NAMALWA (cell line): ENCODE data around the gene PDS5A.
A peak's percentile ranks its signal among the peaks of the same experiment; 100 is the strongest.
"Not testable (repeated sequence)": the region's sequence is repeated elsewhere in the genome, so short reads cannot be mapped to it uniquely, and the experiment has no call there.

Experiments used
- DNase-seq: peaks from one replicate; pipeline ENCODE4 v3.0.0-alpha.2; 2015; ENCODE audit warnings: low spot score

The PDS5A gene

DNA sequence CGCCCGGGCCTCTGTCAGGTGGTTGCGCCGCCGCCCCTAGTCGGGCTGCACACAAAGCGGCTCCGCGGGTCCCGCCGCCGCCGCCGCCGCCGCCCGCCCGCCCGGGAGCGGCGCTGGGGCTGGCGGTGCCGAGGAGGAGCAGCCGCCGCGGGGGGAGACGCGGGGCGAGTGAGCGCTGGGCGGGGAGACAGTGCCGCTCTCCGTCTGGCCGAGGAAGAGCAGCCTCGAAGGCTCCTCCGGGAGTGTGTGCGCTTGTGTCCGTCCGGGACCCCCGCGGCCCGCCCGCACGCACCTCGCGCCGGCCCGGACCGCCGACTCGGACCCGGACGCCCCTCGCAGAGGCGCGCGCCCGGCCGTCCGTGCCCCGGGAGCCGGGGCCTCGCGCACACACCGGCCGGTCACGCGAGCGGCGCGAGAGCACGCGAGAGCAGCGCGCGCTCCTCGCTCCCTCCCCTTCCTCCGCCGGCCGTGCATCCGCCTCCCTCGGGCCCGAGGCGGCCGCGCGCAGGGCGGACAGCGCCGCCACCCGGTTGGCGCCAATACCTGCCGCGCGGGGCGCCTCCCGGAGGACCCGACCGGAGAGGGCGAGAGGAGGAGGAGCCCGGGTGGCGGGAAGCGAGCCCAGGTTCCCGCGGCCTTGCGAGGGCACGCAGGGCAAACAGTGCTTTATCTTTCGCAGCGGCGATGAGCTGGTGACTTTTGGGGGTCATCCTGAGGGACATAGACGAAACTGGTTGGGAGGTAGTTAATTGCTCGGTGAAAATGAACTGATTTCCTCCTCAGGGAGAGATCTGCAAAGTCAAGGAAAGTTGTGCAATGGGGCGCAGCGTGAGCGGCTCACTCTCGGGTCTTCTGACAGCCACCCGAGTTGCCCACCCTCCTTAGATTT lies at the start of gene PDS5A:
Gene PDS5A (minus strand): TSS at position 423 of the 889 bp plus-strand sequence. CDS start 1,334 bp downstream, outside the sequence.
- peak; percentile 96 for DNase-seq

DNA sequence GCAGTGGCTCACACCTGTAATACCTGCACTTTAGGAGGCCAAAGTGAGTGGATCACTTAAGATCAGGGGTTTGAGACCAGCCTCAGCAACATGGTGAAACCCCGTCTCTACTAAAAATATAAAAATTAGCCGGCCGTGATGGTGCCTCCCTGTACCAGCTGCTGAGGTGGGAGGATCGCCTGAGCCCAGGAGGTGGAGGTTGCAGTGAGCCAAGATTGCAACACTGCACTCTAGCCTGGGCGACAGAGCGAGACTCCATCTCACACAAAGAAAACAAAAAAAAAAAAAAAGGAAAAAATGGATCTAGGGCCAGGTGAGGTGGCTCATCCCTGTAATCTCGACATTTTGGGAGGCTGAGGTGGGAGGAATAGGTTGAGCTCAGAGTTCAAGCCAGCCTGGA lies 46.3 kb upstream of the PDS5A start:
- DNase-seq: not testable (repeated sequence)

- not testable (repeated sequence) for DNase-seq
Observed at GRCh38 chr4:40021116-40021515, 43.4 kb upstream of the PDS5A start.

- DNase-seq: no peak
Observed at GRCh38 chr4:40020221-40020620, 42.5 kb upstream of the PDS5A start.

GRCh38 chr4:40016007-40016406 lies 38.3 kb upstream of the PDS5A start:
- no peak for DNase-seq

DNA sequence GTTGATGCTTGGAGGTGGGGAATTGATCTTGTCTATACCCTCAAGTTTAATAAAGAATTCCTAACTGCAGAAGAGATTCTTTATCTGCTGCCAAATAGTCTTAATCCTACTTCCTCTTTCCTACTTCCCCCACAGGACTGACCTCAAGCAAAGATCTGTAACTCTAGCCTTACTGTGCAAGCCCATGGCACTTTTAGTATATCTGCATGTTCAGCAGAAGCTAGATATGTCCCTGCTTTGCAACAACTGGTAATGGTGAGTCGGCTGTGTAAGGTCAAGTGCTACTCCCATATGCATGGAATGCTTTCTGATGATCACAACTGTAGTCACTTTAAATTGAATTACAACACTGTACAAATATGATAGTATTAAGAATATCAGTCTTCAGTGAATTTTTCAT lies 26.3 kb upstream of the PDS5A start:
- DNase-seq: peak; percentile 37

DNA sequence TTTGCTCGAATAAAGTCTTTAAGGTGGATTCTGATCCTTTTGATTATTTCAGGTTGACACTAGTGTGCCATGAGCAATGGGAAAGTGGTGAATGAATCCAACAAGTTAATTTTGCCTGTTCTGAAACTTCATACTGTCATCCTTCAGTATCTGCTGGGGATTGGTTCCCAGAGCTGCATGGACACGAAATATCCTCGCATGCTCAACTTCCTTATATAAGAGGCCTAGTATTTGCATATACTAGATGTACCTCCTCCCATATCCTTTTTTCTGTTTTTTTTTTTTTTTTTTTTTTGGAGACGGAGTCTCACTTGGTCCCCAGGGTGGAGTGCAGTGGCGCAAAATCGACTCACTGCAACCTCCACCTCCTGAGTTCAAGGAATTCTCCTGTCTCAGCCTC lies 23.0 kb upstream of the PDS5A start:
- no peak for DNase-seq

- DNase-seq: no peak
Observed at GRCh38 chr4:39998659-39999345, 21.1 kb upstream of the PDS5A start.

- DNase-seq: no peak
Observed at GRCh38 chr4:39996811-39997210, 19.1 kb upstream of the PDS5A start.

DNA sequence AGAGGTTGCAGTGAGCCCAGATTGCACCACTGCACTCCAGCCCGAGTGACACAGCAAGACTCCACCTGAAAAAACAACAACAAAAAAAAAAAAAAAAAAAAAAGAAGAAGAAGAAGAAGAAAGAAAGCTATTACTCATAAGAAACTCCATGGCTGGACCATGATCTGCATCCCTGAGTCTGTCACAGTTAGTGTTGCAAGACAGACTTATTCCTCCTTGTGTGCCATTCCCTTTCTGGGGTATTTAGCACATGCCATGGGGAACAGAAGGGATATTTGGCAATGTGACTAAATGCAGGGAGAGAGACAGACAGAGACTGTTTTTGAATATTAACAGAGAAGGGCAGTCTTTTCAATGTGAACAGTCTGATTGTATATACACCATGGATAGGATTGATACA lies 16.7 kb upstream of the PDS5A start:
- no peak for DNase-seq

- not testable (repeated sequence) for DNase-seq
Observed at GRCh38 chr4:39989381-39989780, 11.7 kb upstream of the PDS5A start.

DNA sequence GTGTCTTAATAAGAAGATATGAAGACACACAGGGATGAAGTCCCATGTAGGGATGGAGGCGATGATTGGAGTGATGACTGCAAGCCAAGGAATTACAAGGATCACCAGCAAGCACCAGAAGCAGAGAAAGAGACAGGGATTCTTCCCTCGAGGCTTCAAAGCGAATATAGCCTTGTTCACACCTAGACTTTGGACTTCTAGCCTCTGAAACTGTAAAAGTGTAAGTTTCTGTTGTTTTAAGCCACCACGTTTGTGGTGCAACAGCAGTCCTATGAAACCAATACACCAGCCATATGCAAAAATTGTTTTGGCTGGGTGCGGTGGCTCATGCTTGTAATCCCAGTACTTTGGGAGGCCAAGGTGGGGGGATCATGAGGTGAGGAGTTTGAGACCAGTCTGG lies 9.8 kb upstream of the PDS5A start:
- no peak for DNase-seq

DNA sequence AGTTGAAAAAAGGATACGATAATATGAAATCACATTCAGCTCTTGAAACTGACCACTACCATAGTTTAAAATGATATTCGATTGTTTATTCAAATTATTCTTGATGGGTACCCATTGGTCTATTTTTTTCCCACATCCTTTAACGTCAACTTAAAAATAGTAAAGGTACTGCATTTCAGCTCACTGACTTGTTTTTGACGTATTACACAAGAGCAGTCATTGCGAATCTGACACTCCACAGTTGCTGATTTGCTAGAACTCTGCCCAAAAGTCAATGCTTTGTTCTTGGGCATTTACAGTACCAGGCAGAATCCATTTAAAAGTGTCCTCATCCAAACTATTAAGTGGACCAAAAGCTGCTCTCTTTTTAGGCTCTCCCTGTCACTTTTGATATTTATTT lies 1.2 kb upstream of the PDS5A start:
- DNase-seq: peak; percentile 25

GRCh38 chr4:39978378-39978775 lies 666 bp upstream of the PDS5A start:
- DNase-seq: no peak

GRCh38 chr4:39976945-39977488 lies 694 bp downstream of the PDS5A start:
- DNase-seq: peak; percentile 60

DNA sequence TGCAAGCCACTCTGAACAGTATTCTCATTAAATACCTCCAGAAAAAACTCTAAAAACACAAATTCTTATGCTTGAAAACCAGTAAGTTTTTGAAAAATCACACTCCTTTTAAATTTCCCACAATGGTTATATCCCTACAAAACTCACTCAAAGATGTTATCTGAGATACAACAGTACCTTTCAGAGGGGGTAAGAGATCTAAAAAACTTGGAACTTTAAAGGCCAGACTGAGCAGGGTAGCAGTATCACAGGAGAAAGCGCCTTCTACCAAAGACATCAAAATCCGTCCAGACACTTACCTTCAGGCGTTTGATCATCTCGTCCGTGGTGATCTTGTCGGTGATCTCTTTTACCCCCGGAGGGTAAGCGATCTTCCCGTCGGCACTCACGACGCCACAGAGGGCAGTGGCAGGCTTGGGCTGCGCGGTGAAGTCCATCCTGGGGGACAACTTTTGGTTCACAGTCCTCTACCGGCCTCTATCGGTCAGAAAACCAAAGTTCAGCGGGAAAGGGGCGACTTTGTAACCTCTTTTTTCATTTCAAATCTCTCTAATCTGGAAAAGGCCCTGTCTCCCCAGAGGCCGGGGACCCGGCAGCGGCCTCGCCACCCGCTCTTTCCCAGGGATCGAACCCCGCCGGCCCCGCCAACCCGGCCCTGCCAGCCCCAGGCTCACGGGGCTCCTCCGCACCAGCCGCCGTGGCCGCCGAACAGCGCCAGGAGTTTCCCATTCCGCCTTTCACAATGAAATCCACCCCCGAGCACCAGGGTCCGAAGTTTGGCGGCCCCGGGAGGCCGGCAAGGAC lies 1.4 kb downstream of the PDS5A start:
- DNase-seq: peak; percentile 86

DNA sequence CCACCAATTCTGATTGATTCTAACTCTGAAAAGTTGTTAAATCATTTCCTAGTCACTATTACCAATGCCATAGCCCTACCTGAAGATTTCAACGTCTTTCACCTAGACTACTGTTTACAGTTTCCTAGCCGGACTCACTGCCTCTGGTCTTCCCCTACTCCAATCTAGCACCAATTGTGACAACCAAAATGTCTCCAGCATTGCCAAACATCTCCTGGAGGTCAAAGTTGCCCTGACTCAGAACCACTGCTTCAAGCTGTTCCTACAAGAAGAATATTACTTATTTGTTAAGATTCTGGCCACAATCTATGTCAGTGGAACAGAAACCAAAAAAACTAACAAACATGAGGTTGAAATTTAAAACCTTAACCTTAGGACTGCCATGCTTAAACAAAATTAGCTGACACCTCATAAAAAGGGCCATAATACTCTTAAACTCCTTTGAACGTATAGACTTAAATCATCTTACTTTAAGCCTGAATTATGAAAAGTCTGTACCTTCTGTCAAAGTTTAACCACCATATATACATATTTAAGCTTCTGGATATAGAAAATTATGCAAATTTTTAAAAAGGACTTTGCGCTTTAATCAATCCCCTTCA lies 2.1 kb downstream of the PDS5A start:
- no peak for DNase-seq

DNA sequence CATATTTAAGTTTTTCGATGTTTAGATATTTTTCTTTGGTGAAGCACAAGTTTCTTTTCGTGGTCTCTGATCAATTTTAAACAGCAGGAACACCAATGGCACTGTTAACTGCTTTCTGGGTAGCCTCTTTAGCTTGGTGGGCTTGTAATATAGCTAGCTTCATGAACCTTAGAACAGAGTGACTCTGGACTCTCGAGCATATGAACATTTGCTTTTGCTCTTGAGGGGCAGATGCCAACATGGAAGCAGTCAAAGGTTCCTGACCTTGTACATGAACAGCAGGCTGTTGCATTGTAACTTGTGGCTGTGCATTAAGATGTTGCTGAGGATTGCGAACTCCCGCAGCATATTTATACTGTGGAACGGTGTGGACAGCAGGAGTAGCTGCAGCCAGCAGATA lies 4.7 kb downstream of the PDS5A start:
- not testable (repeated sequence) for DNase-seq

DNA sequence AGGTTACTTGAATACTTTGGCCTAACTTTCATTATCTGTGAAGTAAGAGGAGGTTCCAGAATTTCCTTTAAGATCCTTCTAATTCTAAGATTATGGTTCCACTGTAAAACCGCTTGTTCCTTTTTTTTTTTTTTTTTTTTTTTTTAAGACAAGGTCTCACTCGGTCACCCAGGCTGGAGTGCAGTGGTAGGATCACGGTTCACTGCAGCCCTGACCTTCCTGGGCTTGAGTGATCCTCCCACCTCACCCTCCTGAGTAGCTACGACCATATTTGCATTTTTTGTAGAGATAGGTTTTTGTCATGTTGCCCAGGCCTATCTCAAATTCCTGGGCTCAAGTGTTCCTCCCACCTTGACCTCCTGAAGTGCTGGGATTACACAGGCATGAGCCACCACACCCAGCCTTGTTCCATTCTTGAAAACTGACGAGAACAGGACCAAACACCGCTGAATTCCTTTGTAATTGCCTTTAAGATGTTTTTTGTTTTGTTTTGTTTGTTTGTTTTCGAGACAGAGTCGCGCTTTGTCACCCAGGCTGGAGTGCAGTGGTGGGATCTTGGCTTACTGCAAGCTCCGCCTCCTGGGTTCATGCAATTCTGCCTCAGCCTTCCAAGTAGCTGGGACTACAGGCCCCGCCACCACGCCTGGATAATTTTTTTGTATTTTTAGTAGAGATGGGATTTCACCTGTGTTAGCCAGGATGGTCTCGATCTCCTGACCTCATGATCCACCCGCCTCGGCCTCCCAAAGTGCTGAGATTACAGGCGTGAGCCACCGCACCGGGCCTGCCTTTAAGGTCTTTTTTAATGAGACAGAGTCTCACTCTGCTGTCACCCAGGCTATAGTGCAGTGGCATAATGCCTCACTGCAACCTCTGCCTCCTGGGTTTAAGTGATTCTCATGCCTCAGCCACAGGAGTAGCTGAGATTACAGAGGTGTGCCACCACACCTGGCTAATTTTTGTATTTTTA lies 6.8 kb downstream of the PDS5A start:
- peak; percentile 67 for DNase-seq

DNA sequence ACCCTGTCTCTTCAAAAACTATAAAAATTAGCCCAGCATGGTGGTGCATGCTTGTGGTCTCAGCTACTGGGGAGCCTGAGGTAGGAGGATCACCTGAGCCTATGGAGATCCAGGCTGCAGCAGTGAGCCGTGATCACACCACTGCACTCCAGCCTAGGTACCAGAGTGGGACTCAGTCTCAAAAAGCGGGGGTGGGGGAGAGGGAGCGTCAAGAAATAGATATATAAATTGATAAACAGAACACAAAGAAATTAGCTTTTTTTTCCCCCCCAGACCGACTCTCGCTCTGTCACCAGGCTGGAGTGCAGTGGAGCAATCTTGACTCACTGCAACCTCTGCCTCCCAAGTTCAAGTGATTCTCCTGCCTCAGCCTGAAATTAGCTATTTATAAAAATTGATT lies 14.1 kb downstream of the PDS5A start:
- no peak for DNase-seq
